Endodermal cell (in vitro differentiated cells): ENCODE measurements around the gene TTLL12. TPM values are rescaled to one million over a fixed set of nuclear protein-coding genes. Genes with fewer than 3 reads are reported as not detected.

Experiments used
- DNase-seq: peaks from one replicate; pipeline ENCODE4 v3.0.0-alpha.2; 2017
- H3K27ac ChIP-seq: 2 replicates; pipeline ENCODE4 v1.5.1; 2013; ENCODE audit warnings: mild to moderate bottlenecking, low read depth, low read length, moderate library complexity
- H3K27me3 ChIP-seq: 2 replicates; pipeline ENCODE4 v1.6.1; 2013; ENCODE audit warnings: mild to moderate bottlenecking, low read length, moderate library complexity; ENCODE audit not compliant: insufficient read depth, control insufficient read depth, poor library complexity, severe bottlenecking
- H3K36me3 ChIP-seq: 2 replicates; pipeline ENCODE4 v1.7.0; 2013; ENCODE audit warnings: mild to moderate bottlenecking, low read length, moderate library complexity; ENCODE audit not compliant: control insufficient read depth, insufficient read depth
- H3K4me1 ChIP-seq: one replicate; pipeline ENCODE4 v1.7.0; 2013; ENCODE audit warnings: low read length; ENCODE audit not compliant: control insufficient read depth, insufficient read depth
- H3K4me3 ChIP-seq: 2 replicates; pipeline ENCODE4 v1.5.1; 2013; ENCODE audit warnings: mild to moderate bottlenecking, low read length, moderate library complexity
- H3K9ac ChIP-seq: 2 replicates; pipeline ENCODE4 v1.6.1; 2013; ENCODE audit warnings: mild to moderate bottlenecking, low read length, moderate library complexity; ENCODE audit not compliant: poor library complexity, severe bottlenecking; ENCODE audit errors: extremely low read depth
- H3K9me3 ChIP-seq: 2 replicates; pipeline ENCODE4 v1.6.1; 2013; ENCODE audit warnings: mild to moderate bottlenecking, low read length, moderate library complexity; ENCODE audit not compliant: control insufficient read depth
- H3K27ac Mint-ChIP-seq: 2 replicates; pipeline ENCODE4 v1.8.0; 2020; ENCODE audit warnings: mixed read lengths
- H3K27me3 Mint-ChIP-seq: 2 replicates; pipeline ENCODE4 v1.8.0; 2021; ENCODE audit warnings: mild to moderate bottlenecking, mixed read lengths; ENCODE audit not compliant: insufficient read depth
- H3K36me3 Mint-ChIP-seq: 2 replicates; pipeline ENCODE4 v1.8.0; 2020; ENCODE audit warnings: low read depth, mixed read lengths
- H3K4me1 Mint-ChIP-seq: 2 replicates; pipeline ENCODE4 v1.8.0; 2020; ENCODE audit warnings: mixed read lengths
- H3K4me3 Mint-ChIP-seq: 2 replicates; pipeline ENCODE4 v1.8.0; 2020; ENCODE audit warnings: mild to moderate bottlenecking, moderate library complexity, mixed read lengths
- H3K9me3 Mint-ChIP-seq: 2 replicates; pipeline ENCODE4 v1.8.0; 2020; ENCODE audit warnings: mild to moderate bottlenecking, mixed read lengths
- WGBS, 2 experiments: methylation state at CpG; one replicate each; pipeline versions ENCODE4 v1.1.5 to v1.1.7; 2013; ENCODE audit warnings: missing lambda C conversion rate in 2 of 2, mixed read lengths in 1 of 2; ENCODE audit not compliant: insufficient coverage in 1 of 2, insufficient read length in 1 of 2; 5-methylcytosine and 5-hydroxymethylcytosine counted together
- total RNA-seq, 2 donors: library from RNA; stranded (reverse); fragmentation: NEBNext Ultra II Directional in 1 of 2; extraction: Animal tissue kit (Norgen Biotek cat#: 25700) in 1 of 2; gene quantifications; 2 replicates in 1 of 2; 3 replicates in 1 of 2; pipeline ENCODE4 v1.2.1, GENCODE V29; 2021
- TF ChIP-seq, protein P1 (sequence below): fragments of 200-600 bp; sonication (generic); conservative IDR thresholded peaks from 2 replicates; pipeline ENCODE4 v1.5.0; 2021; ENCODE audit warnings: antibody characterized with exemption, mild to moderate bottlenecking

The TTLL12 gene
- total RNA-seq, 2 donors from 2014 or later = 49.8 to 71.0 TPM

GRCh38 chr22:43126501-43127165 is 60.3 kb downstream of the TTLL12 start:
- Histone ChIP-seq H3K4me3 (no peak overlapping the region), H3K9ac (no peak overlapping the region), H3K9me3 (no peaks in the 10 kb centered on the region), H3K36me3 (peaks cover 5% of the 10 kb centered on the region), H3K27me3 (no peaks in the 10 kb centered on the region), H3K4me1 (no peaks in the 10 kb centered on the region), H3K27ac (no peak overlapping the region)
- WGBS, 2 experiments = 78 to 100% methylated on average over 1 to 5 of the region's 5 CpGs
- no peak overlapping the region for H3K27ac Mint-ChIP-seq
- H3K36me3 Mint-ChIP-seq = peaks cover under 1% of the 10 kb centered on the region
- H3K27me3 Mint-ChIP-seq = no peaks in the 10 kb centered on the region
- no peaks in the 10 kb centered on the region for H3K9me3 Mint-ChIP-seq
- DNase-seq = peak; percentile 62
- no peaks in the 10 kb centered on the region for H3K4me1 Mint-ChIP-seq
- no peak overlapping the region for H3K4me3 Mint-ChIP-seq
- TF ChIP-seq, protein P1, sequence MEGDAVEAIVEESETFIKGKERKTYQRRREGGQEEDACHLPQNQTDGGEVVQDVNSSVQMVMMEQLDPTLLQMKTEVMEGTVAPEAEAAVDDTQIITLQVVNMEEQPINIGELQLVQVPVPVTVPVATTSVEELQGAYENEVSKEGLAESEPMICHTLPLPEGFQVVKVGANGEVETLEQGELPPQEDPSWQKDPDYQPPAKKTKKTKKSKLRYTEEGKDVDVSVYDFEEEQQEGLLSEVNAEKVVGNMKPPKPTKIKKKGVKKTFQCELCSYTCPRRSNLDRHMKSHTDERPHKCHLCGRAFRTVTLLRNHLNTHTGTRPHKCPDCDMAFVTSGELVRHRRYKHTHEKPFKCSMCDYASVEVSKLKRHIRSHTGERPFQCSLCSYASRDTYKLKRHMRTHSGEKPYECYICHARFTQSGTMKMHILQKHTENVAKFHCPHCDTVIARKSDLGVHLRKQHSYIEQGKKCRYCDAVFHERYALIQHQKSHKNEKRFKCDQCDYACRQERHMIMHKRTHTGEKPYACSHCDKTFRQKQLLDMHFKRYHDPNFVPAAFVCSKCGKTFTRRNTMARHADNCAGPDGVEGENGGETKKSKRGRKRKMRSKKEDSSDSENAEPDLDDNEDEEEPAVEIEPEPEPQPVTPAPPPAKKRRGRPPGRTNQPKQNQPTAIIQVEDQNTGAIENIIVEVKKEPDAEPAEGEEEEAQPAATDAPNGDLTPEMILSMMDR = no peak

GRCh38 chr22:43118953-43119458 is 67.9 kb downstream of the TTLL12 start:
- Mint-ChIP-seq H3K27me3 (no peaks in the 10 kb centered on the region), H3K9me3 (no peaks in the 10 kb centered on the region), H3K4me1 (peaks cover 8% of the 10 kb centered on the region), H3K27ac (no peak overlapping the region), H3K4me3 (no peak overlapping the region), H3K36me3 (peaks cover 7% of the 10 kb centered on the region)
- no peak overlapping the region for H3K9ac ChIP-seq
- DNase-seq = no peak
- H3K27me3 ChIP-seq = no peaks in the 10 kb centered on the region
- no peaks in the 10 kb centered on the region for H3K9me3 ChIP-seq
- H3K36me3 ChIP-seq = no peaks in the 10 kb centered on the region
- TF ChIP-seq, protein P1 = no peak
- no peaks in the 10 kb centered on the region for H3K4me1 ChIP-seq
- WGBS, 2 experiments = 80 to 92% methylated on average over 5 to 7 of the region's 7 CpGs
- no peak overlapping the region for H3K4me3 ChIP-seq
- no peak overlapping the region for H3K27ac ChIP-seq

GRCh38 chr22:43118024-43118849 is 68.7 kb downstream of the TTLL12 start:
- no peak for DNase-seq
- Histone ChIP-seq H3K9me3 (no peaks in the 10 kb centered on the region), H3K9ac (no peak overlapping the region), H3K4me1 (no peaks in the 10 kb centered on the region), H3K27me3 (no peaks in the 10 kb centered on the region), H3K27ac (no peak overlapping the region), H3K4me3 (no peak overlapping the region), H3K36me3 (no peaks in the 10 kb centered on the region)
- Mint-ChIP-seq H3K27me3 (peaks cover 2% of the 10 kb centered on the region), H3K4me1 (peaks cover 14% of the 10 kb centered on the region), H3K36me3 (peaks cover 7% of the 10 kb centered on the region), H3K9me3 (no peaks in the 10 kb centered on the region), H3K4me3 (no peak overlapping the region), H3K27ac (no peak overlapping the region)
- TF ChIP-seq, protein P1 = no peak
- 72 to 86% methylated on average over 9 to 21 of the region's 21 CpGs for WGBS, 2 experiments
